ENCODE data around the gene RHBDL1.

Gene RHBDL1

GRCh38 chr16:716200-716568 lies 40.7 kb downstream of the RHBDL1 start:
- H3K9ac ChIP-seq (ENCODE audit: low read length) = no peak overlapping the region
- H3K36me3 ChIP-seq (ENCODE audit: low read length) = no peaks in the 10 kb centered on the region
- H3K79me2 ChIP-seq (ENCODE audit: insufficient read depth, low read length) = no peaks in the 10 kb centered on the region
- H3K4me3 ChIP-seq (ENCODE audit: insufficient read depth, low read length, poor library complexity, severe bottlenecking) = no peak overlapping the region
- H4K20me1 ChIP-seq (ENCODE audit: low read depth, low read length) = no peaks in the 10 kb centered on the region
- TF ChIP-seq EZH2phosphoT487 (conservative IDR thresholded peaks at IDR 0.05; ENCODE audit: low read length) = no peak
- 0 out of 2 replicates have a peak, but pooled peaks cover 3% of the 10 kb centered on the region for H3F3A ChIP-seq (ENCODE audit: insufficient read depth)
- H3K4me2 ChIP-seq (ENCODE audit: low read depth, low read length, poor library complexity, severe bottlenecking) = no peak overlapping the region
- no peaks in the 10 kb centered on the region for H3K9me2 ChIP-seq (replicated peaks; ENCODE audit: insufficient read depth, low read length)
- no peaks in the 10 kb centered on the region for H3K9me3 ChIP-seq (ENCODE audit: insufficient read depth, low read length)
- no peaks in the 10 kb centered on the region for H3K27me3 ChIP-seq (ENCODE audit: low read length)
- H3K27ac ChIP-seq (ENCODE audit: low read depth, low read length) = no peak overlapping the region
- no peak overlapping the region for H2AFZ ChIP-seq (ENCODE audit: low read depth, low read length, severe bottlenecking)

GRCh38 chr16:716768-717325 lies 41.4 kb downstream of the RHBDL1 start:
- Histone ChIP-seq H3K79me2 (ENCODE audit: insufficient read depth, low read length) (no peaks in the 10 kb centered on the region), H3K36me3 (ENCODE audit: low read length) (no peaks in the 10 kb centered on the region), H3K4me3 (ENCODE audit: insufficient read depth, low read length, poor library complexity, severe bottlenecking) (no peak overlapping the region), H3K9ac (ENCODE audit: low read length) (no peak overlapping the region), H3K27me3 (ENCODE audit: low read length) (no peaks in the 10 kb centered on the region), H3K9me2 (replicated peaks; ENCODE audit: insufficient read depth, low read length) (no peaks in the 10 kb centered on the region), H3K4me2 (ENCODE audit: low read depth, low read length, poor library complexity, severe bottlenecking) (no peak overlapping the region), H3K9me3 (ENCODE audit: insufficient read depth, low read length) (no peaks in the 10 kb centered on the region), H2AFZ (ENCODE audit: low read depth, low read length, severe bottlenecking) (no peak overlapping the region), H3K27ac (ENCODE audit: low read depth, low read length) (no peak overlapping the region), H4K20me1 (ENCODE audit: low read depth, low read length) (no peaks in the 10 kb centered on the region; the same call in 1 of the 2 replicates), H3F3A (ENCODE audit: insufficient read depth) (0 out of 2 replicates have a peak, but pooled peaks cover 3% of the 10 kb centered on the region)
- TF ChIP-seq EZH2phosphoT487 (conservative IDR thresholded peaks at IDR 0.05; ENCODE audit: low read length) (no peak), CTCF (IDR thresholded peaks at IDR 0.05; ENCODE audit: insufficient read depth, low read length, poor library complexity, severe bottlenecking) (no peak)

GRCh38 chr16:717450-718245 lies 42.2 kb downstream of the RHBDL1 start:
- H2AFZ ChIP-seq (ENCODE audit: low read depth, low read length, severe bottlenecking) = no peak overlapping the region
- no peak overlapping the region for H3K27ac ChIP-seq (ENCODE audit: low read depth, low read length)
- no peak for TF ChIP-seq EZH2phosphoT487 (conservative IDR thresholded peaks at IDR 0.05; ENCODE audit: low read length)
- TF ChIP-seq CTCF (IDR thresholded peaks at IDR 0.05; ENCODE audit: insufficient read depth, low read length, poor library complexity, severe bottlenecking) = no peak
- no peaks in the 10 kb centered on the region for H3K79me2 ChIP-seq (ENCODE audit: insufficient read depth, low read length)
- no peaks in the 10 kb centered on the region for H3K36me3 ChIP-seq (ENCODE audit: low read length)
- no peak overlapping the region for H3K4me2 ChIP-seq (ENCODE audit: low read depth, low read length, poor library complexity, severe bottlenecking)
- H3K4me3 ChIP-seq (ENCODE audit: insufficient read depth, low read length, poor library complexity, severe bottlenecking) = no peak overlapping the region
- no peaks in the 10 kb centered on the region for H3K9me2 ChIP-seq (replicated peaks; ENCODE audit: insufficient read depth, low read length)
- 0 out of 2 replicates have a peak, but pooled peaks cover 3% of the 10 kb centered on the region for H3F3A ChIP-seq (ENCODE audit: insufficient read depth)
- H3K9me3 ChIP-seq (ENCODE audit: insufficient read depth, low read length) = no peaks in the 10 kb centered on the region
- no peak overlapping the region for H3K9ac ChIP-seq (ENCODE audit: low read length)
- no peaks in the 10 kb centered on the region; the same call in 1 of the 2 replicates for H4K20me1 ChIP-seq (ENCODE audit: low read depth, low read length)
- H3K27me3 ChIP-seq (ENCODE audit: low read length) = no peaks in the 10 kb centered on the region

DNA sequence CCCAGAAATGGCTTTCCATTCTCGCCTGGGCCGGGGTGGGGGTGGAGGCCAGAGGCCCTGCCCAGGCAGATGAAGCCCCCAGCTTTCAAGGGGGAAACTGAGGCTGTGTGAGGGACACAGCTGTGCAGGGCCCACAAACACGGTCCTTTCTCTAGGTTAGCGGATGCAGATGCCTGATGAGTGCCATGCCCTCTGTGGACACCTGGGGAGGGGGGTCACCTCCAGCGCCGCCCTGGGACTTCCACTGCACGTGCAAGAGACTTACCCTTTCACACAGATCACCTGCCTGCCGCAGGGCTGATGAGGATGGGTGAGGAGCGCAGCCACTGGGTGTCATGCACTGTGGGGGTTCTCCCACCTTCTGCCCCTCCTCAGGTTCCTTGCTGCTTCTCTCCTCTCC lies 42.9 kb downstream of the RHBDL1 start:
- no peaks in the 10 kb centered on the region for H3K9me2 ChIP-seq (replicated peaks; ENCODE audit: insufficient read depth, low read length)
- no peak overlapping the region for H3K27ac ChIP-seq (ENCODE audit: low read depth, low read length)
- no peak overlapping the region for H3K9ac ChIP-seq (ENCODE audit: low read length)
- H3F3A ChIP-seq (ENCODE audit: insufficient read depth) = 0 out of 2 replicates have a peak, but pooled peaks cover 3% of the 10 kb centered on the region
- no peak overlapping the region for H2AFZ ChIP-seq (ENCODE audit: low read depth, low read length, severe bottlenecking)
- no peaks in the 10 kb centered on the region for H3K9me3 ChIP-seq (ENCODE audit: insufficient read depth, low read length)
- H4K20me1 ChIP-seq (ENCODE audit: low read depth, low read length) = no peaks in the 10 kb centered on the region; the same call in 1 of the 2 replicates
- H3K4me3 ChIP-seq (ENCODE audit: insufficient read depth, low read length, poor library complexity, severe bottlenecking) = no peak overlapping the region
- no peak for TF ChIP-seq CTCF (IDR thresholded peaks at IDR 0.05; ENCODE audit: insufficient read depth, low read length, poor library complexity, severe bottlenecking)
- no peak for TF ChIP-seq EZH2phosphoT487 (conservative IDR thresholded peaks at IDR 0.05; ENCODE audit: low read length)
- H3K27me3 ChIP-seq (ENCODE audit: low read length) = no peaks in the 10 kb centered on the region
- no peak overlapping the region for H3K4me2 ChIP-seq (ENCODE audit: low read depth, low read length, poor library complexity, severe bottlenecking)
- H3K79me2 ChIP-seq (ENCODE audit: insufficient read depth, low read length) = no peaks in the 10 kb centered on the region
- no peaks in the 10 kb centered on the region for H3K36me3 ChIP-seq (ENCODE audit: low read length)

All from SU-DHL-6 (cell line).